A673 (cell line): ENCODE results near the gene EMILIN2. TPM values are rescaled to one million over a fixed set of nuclear protein-coding genes. Genes with fewer than 3 reads are reported as not detected.

ENCODE experiments used
- BruUV-seq: library from RNA; stranded (reverse); fragments of 400-500 nt; replicated peaks from 2 replicates; lab custom pipeline; 2021; lab: Mats Ljungman, UMichigan
- CTCF ChIA-PET: fragments of 300-600 bp; sonication (Branson Sonifier 250); formaldehyde crosslinking; loops from one replicate; lab custom pipeline; 2022; ENCODE audit warnings: antibody characterized with exemption; lab: Charles Lee
- POLR2A ChIA-PET: fragments of 300-600 bp; sonication (Branson Sonifier 250); formaldehyde crosslinking; loops from one replicate; lab custom pipeline; 2022; ENCODE audit warnings: antibody characterized with exemption; ENCODE audit not compliant: low non-redundant PET; lab: Charles Lee
- DNase-seq: peaks from one replicate; pipeline ENCODE4 v3.0.0-alpha.2; 2015; ENCODE audit warnings: low spot score
- H3K27ac ChIP-seq: fragments of 200-600 bp; sonication (generic); 2 replicates; pipeline ENCODE4 v1.5.1; 2016; ENCODE audit warnings: mixed run types, low read depth, mild to moderate bottlenecking, mixed read lengths, antibody characterized with exemption, low read length; ENCODE audit not compliant: poor library complexity, severe bottlenecking
- H3K27me3 ChIP-seq: fragments of 200-600 bp; sonication (generic); replicated peaks from 2 replicates; pipeline ENCODE4 v1.6.1; 2017; ENCODE audit warnings: mixed run types, low read depth, mild to moderate bottlenecking, mixed read lengths, antibody characterized with exemption, low read length; ENCODE audit not compliant: insufficient read depth, poor library complexity
- H3K36me3 ChIP-seq: fragments of 200-600 bp; sonication (generic); 2 replicates; pipeline ENCODE4 v1.6.1; 2016; ENCODE audit warnings: mixed run types, mild to moderate bottlenecking, mixed read lengths, antibody characterized with exemption, low read length; ENCODE audit not compliant: insufficient read depth, poor library complexity, severe bottlenecking
- H3K4me1 ChIP-seq: fragments of 200-600 bp; sonication (generic); 2 replicates; pipeline ENCODE4 v1.6.1; 2017; ENCODE audit warnings: mixed run types, mild to moderate bottlenecking, mixed read lengths, antibody characterized with exemption, low read length; ENCODE audit not compliant: insufficient read depth, poor library complexity, severe bottlenecking
- H3K4me3 ChIP-seq: fragments of 200-600 bp; sonication (generic); 2 replicates; pipeline ENCODE4 v1.5.1; 2016; ENCODE audit warnings: low read depth, mixed run types, mild to moderate bottlenecking, mixed read lengths, low read length; ENCODE audit not compliant: poor library complexity, severe bottlenecking
- H3K9me3 ChIP-seq: fragments of 200-600 bp; sonication (generic); 2 replicates; pipeline ENCODE4 v1.6.1; 2016; ENCODE audit warnings: mixed run types, low read depth, mild to moderate bottlenecking, mixed read lengths, antibody characterized with exemption, low read length; ENCODE audit not compliant: poor library complexity, severe bottlenecking
- CTCF ChIP-seq: fragments of 300-800, 200-600 bp; sonication (generic); conservative IDR thresholded peaks from 2 replicates; pipeline ENCODE4 v1.5.1; 2017; ENCODE audit warnings: low read depth, mild to moderate bottlenecking, antibody characterized with exemption, low read length, moderate library complexity, mixed read lengths
- EZH2 ChIP-seq: fragments of 200-600 bp; sonication (generic); IDR thresholded peaks from 2 replicates; pipeline ENCODE4 v1.6.1; 2017; ENCODE audit warnings: borderline replicate concordance, low read depth, mild to moderate bottlenecking, mixed read lengths, antibody characterized with exemption, low read length; ENCODE audit not compliant: poor library complexity, severe bottlenecking
- intact Hi-C: fragments of 100-400 bp; cut with micrococcal nuclease; formaldehyde crosslinking; loops from one replicate; pipeline ENCODE4 v1.10.0; 2022; ENCODE audit not compliant: unreplicated experiment
- total RNA-seq: library from RNA; stranded (reverse); gene quantifications from 2 replicates; pipeline ENCODE4 v1.2.3, GENCODE V29; 2021

EMILIN2 gene
- total RNA-seq, 1 experiment from 2014 or later, result 23.4 TPM

- peaks cover 43% of the 10 kb centered on the region for H3K36me3 ChIP-seq
- H3K4me3 ChIP-seq, result no peak overlapping the region
- TF ChIP-seq EZH2 (no peak), CTCF (no peak)
- H3K27ac ChIP-seq, result no peak overlapping the region
- no TSS peak for BruUV-seq
- H3K4me1 ChIP-seq, result no peaks in the 10 kb centered on the region
- intact Hi-C loops, result no loop called here
- no peak for DNase-seq
- ChIA-PET POLR2A (interaction anchor here (0.8 kb wide), 1 partner anchor 229 kb away, joined by 3 read pairs; no protein-coding TSS in a partner anchor), CTCF (interaction anchor here (0.5 to 0.8 kb wide), 3 partner anchors 80 to 222 kb away, joined by 3 to 5 read pairs (median 3); no protein-coding TSS in a partner anchor)
- no peaks in the 10 kb centered on the region for H3K9me3 ChIP-seq
- H3K27me3 ChIP-seq, result no peaks in the 10 kb centered on the region
Measured at GRCh38 chr18:2927745-2928144, 80.9 kb downstream of the EMILIN2 start.

DNA sequence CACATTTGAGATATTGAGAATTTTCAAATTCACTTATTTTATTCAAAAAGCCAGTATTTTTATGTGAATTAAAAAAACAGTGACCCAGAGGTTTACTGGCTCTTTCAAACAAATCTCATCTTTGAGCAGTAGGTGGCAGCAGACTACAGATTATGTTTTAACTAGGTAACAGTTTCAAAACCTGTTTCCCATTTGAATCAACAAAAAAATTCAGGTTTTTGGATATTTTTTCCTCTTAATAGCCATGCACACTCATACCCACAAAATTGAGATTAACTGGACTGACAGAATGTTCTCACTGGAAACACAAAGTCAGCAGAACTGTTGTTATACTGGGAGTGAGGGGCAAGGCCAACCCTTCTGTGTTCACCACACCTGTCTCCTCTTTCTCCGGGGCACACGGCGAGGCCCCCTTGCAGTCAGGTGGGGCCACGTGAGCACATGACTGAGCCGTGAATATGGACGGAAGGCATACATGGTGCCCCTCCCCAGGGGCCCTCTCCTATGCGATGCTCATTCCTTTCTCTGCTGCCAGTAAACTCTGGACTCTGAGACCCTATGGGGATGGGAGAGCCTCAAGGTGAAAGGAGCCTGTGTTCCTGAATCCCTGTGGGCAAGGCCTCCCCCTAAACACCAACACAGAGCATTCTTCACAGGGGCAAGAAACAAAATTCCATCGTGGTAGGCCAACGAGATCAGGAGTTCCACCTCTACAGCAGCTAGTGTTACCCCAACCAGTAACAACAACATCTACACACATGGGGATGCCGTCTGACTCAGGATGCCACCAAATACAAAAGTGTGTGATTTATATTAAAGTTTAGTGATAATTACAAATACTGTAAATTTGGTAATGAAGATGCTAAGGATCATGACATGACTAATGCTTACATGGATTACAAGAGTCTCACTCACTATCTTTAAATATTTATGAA is 85.7 kb downstream of the EMILIN2 start:
- no peak overlapping the region for H3K4me3 ChIP-seq
- no peaks in the 10 kb centered on the region for H3K27me3 ChIP-seq
- intact Hi-C loops, result loop anchor here (1.0 to 5.0 kb wide), 4 partner anchors 131 to 314 kb away; partner anchors contain the start of gene MYL12A
- no peak overlapping the region for H3K27ac ChIP-seq
- BruUV-seq, result no TSS peak
- no peaks in the 10 kb centered on the region for H3K4me1 ChIP-seq
- peak; percentile 79 for DNase-seq
- no peaks in the 10 kb centered on the region for H3K9me3 ChIP-seq
- POLR2A ChIA-PET, result no interaction called here
- TF ChIP-seq EZH2 (no peak), CTCF (peak; percentile 77)
- H3K36me3 ChIP-seq, result peaks cover 20% of the 10 kb centered on the region
- CTCF ChIA-PET, result interaction anchor here (1.1 kb wide), 1 partner anchor 314 kb away, joined by 4 read pairs; no protein-coding TSS in a partner anchor

DNA sequence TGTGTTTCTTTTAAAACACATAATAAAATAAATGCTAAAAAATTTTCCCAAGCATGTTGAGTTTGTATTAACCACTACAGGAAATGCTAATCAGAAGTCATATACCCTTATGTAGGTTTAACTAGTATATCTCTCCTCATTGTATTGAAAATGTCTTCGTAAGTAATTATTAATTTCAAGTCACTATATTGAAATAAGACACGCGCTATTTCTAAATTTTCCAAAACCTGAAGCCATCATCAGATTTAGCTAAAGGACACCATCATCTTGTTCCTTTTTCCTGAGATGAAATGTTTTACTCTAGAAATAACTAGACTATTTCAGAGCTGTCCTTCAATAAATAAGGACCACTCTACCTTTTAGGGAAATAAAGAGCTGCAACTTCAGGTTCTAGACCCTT is 87.2 kb downstream of the EMILIN2 start:
- intact Hi-C loops, result loop anchor here (2.0 to 5.0 kb wide), 2 partner anchors 218 to 313 kb away; partner anchors contain the start of gene MYL12A
- Histone ChIP-seq H3K27me3 (no peaks in the 10 kb centered on the region), H3K27ac (no peak overlapping the region), H3K36me3 (peaks cover 20% of the 10 kb centered on the region), H3K4me3 (no peak overlapping the region), H3K4me1 (no peaks in the 10 kb centered on the region), H3K9me3 (no peaks in the 10 kb centered on the region)
- TF ChIP-seq EZH2 (no peak), CTCF (no peak)
- POLR2A ChIA-PET, result no interaction called here
- no TSS peak for BruUV-seq
- DNase-seq, result no peak
- CTCF ChIA-PET, result no interaction called here
